H1 (cell line): Measurements from ENCODE around the gene KRT77. TPM values are rescaled to one million over a fixed set of nuclear protein-coding genes. Genes with fewer than 3 reads are reported as not detected.

Source experiments
- BCL11A ChIP-seq, 2 experiments: IDR thresholded peaks; one replicate each; pipeline ENCODE4 v1.6.1; 2011; ENCODE audit warnings: low read depth in 2 of 2, low read length in 2 of 2, mild to moderate bottlenecking in 2 of 2
- CBX8 ChIP-seq: fragments of 300-800, 300-1000 bp; sonication (generic); IDR thresholded peaks from 2 replicates; pipeline ENCODE4 v1.7.1; 2016; ENCODE audit warnings: low read depth, low read length, borderline replicate concordance
- GTF2F1 ChIP-seq: IDR thresholded peaks from 2 replicates; pipeline ENCODE4 v1.6.1; 2012; ENCODE audit warnings: low read depth, low read length, improper control_type of control experiment, borderline replicate concordance
- HDAC2 ChIP-seq, 2 experiments: fragments of 300-600 bp in 1 of 2; sonication (generic) in 1 of 2; IDR thresholded peaks; 2 replicates each; pipeline ENCODE4 v1.6.1; 2011 to 2012; ENCODE audit warnings: low read depth in 2 of 2, low read length in 2 of 2, mild to moderate bottlenecking in 2 of 2, moderate library complexity in 2 of 2, borderline replicate concordance in 1 of 2, inconsistent platforms in 1 of 2
- KDM5A ChIP-seq: fragments of 200-600 bp; IDR thresholded peaks from 2 replicates; pipeline ENCODE4 v1.7.1; 2012; ENCODE audit warnings: mild to moderate bottlenecking, low read length, inconsistent platforms, mixed read lengths
- NANOG ChIP-seq: IDR thresholded peaks from 2 replicates; pipeline ENCODE4 v1.6.1; 2011; ENCODE audit warnings: low read length, low read depth, mild to moderate bottlenecking, inconsistent platforms; ENCODE audit not compliant: insufficient read depth, poor library complexity, severe bottlenecking
- PHF8 ChIP-seq: fragments of 200-600 bp; sonication (generic); conservative IDR thresholded peaks from 2 replicates; pipeline ENCODE4 v1.7.1; 2012; ENCODE audit warnings: low read depth, mild to moderate bottlenecking, inconsistent platforms, low read length, moderate library complexity
- POLR2AphosphoS5 ChIP-seq: IDR thresholded peaks from 2 replicates; pipeline ENCODE4 v1.6.1; 2011; ENCODE audit warnings: low read depth, low read length
- SP4 ChIP-seq: IDR thresholded peaks from 2 replicates; pipeline ENCODE4 v1.6.1; 2012; ENCODE audit warnings: low read length, inconsistent platforms
- TCF12 ChIP-seq: IDR thresholded peaks from 2 replicates; pipeline ENCODE4 v1.6.1; 2011; ENCODE audit warnings: low read depth, mild to moderate bottlenecking, low read length
- polyA plus RNA-seq, 7 experiments: library from polyadenylated mRNA; depleted of rRNA in 3 of 7; stranded (reverse) in 5 of 7; unstranded in 2 of 7; fragments of >200 nt in 5 of 7; fragments of 200-250 nt in 2 of 7; gene quantifications; 1 replicate in 5 of 7; 2 replicates in 1 of 7; 4 replicates in 1 of 7; pipeline versions ENCODE4 v1.2.1 to v1.2.3, GENCODE V29; 2011 to 2013; ENCODE audit warnings: missing spikeins in 2 of 7, mixed read lengths in 2 of 7
- total RNA-seq: library from RNA; stranded (reverse); fragmentation: NEBNext Ultra II Directional; extraction: Animal tissue kit (Norgen Biotek cat#: 25700); gene quantifications from 2 replicates; pipeline ENCODE4 v1.2.1, GENCODE V29; 2021
- TF ChIP-seq, protein P1 (sequence below): fragments of 300-600 bp; sonication (generic); IDR thresholded peaks from 2 replicates; pipeline ENCODE4 v1.7.1; 2012; ENCODE audit warnings: low read length, moderate library complexity, mild to moderate bottlenecking, inconsistent platforms; ENCODE audit not compliant: insufficient replicate concordance

Gene KRT77
- total and polyA plus RNA-seq, 2 of the 8 experiments (the other 6 are each of a cell fraction or from before 2014, with no cell fraction given): 0.02 TPM; not detected in 1

GRCh38 chr12:52673217-52673616 is 30.1 kb downstream of the KRT77 start (continued):
- TF ChIP-seq, protein P1, sequence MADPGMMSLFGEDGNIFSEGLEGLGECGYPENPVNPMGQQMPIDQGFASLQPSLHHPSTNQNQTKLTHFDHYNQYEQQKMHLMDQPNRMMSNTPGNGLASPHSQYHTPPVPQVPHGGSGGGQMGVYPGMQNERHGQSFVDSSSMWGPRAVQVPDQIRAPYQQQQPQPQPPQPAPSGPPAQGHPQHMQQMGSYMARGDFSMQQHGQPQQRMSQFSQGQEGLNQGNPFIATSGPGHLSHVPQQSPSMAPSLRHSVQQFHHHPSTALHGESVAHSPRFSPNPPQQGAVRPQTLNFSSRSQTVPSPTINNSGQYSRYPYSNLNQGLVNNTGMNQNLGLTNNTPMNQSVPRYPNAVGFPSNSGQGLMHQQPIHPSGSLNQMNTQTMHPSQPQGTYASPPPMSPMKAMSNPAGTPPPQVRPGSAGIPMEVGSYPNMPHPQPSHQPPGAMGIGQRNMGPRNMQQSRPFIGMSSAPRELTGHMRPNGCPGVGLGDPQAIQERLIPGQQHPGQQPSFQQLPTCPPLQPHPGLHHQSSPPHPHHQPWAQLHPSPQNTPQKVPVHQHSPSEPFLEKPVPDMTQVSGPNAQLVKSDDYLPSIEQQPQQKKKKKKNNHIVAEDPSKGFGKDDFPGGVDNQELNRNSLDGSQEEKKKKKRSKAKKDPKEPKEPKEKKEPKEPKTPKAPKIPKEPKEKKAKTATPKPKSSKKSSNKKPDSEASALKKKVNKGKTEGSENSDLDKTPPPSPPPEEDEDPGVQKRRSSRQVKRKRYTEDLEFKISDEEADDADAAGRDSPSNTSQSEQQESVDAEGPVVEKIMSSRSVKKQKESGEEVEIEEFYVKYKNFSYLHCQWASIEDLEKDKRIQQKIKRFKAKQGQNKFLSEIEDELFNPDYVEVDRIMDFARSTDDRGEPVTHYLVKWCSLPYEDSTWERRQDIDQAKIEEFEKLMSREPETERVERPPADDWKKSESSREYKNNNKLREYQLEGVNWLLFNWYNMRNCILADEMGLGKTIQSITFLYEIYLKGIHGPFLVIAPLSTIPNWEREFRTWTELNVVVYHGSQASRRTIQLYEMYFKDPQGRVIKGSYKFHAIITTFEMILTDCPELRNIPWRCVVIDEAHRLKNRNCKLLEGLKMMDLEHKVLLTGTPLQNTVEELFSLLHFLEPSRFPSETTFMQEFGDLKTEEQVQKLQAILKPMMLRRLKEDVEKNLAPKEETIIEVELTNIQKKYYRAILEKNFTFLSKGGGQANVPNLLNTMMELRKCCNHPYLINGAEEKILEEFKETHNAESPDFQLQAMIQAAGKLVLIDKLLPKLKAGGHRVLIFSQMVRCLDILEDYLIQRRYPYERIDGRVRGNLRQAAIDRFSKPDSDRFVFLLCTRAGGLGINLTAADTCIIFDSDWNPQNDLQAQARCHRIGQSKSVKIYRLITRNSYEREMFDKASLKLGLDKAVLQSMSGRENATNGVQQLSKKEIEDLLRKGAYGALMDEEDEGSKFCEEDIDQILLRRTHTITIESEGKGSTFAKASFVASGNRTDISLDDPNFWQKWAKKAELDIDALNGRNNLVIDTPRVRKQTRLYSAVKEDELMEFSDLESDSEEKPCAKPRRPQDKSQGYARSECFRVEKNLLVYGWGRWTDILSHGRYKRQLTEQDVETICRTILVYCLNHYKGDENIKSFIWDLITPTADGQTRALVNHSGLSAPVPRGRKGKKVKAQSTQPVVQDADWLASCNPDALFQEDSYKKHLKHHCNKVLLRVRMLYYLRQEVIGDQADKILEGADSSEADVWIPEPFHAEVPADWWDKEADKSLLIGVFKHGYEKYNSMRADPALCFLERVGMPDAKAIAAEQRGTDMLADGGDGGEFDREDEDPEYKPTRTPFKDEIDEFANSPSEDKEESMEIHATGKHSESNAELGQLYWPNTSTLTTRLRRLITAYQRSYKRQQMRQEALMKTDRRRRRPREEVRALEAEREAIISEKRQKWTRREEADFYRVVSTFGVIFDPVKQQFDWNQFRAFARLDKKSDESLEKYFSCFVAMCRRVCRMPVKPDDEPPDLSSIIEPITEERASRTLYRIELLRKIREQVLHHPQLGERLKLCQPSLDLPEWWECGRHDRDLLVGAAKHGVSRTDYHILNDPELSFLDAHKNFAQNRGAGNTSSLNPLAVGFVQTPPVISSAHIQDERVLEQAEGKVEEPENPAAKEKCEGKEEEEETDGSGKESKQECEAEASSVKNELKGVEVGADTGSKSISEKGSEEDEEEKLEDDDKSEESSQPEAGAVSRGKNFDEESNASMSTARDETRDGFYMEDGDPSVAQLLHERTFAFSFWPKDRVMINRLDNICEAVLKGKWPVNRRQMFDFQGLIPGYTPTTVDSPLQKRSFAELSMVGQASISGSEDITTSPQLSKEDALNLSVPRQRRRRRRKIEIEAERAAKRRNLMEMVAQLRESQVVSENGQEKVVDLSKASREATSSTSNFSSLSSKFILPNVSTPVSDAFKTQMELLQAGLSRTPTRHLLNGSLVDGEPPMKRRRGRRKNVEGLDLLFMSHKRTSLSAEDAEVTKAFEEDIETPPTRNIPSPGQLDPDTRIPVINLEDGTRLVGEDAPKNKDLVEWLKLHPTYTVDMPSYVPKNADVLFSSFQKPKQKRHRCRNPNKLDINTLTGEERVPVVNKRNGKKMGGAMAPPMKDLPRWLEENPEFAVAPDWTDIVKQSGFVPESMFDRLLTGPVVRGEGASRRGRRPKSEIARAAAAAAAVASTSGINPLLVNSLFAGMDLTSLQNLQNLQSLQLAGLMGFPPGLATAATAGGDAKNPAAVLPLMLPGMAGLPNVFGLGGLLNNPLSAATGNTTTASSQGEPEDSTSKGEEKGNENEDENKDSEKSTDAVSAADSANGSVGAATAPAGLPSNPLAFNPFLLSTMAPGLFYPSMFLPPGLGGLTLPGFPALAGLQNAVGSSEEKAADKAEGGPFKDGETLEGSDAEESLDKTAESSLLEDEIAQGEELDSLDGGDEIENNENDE: no peak
- no peak for TF ChIP-seq SP4
- no peak for TF ChIP-seq NANOG
- no peak for TF ChIP-seq CBX8
- TF ChIP-seq KDM5A: no peak
- TF ChIP-seq TCF12: no peak
- TF ChIP-seq POLR2AphosphoS5: no peak
- no peak for TF ChIP-seq PHF8
- no peak for TF ChIP-seq HDAC2 (IDR thresholded peaks at IDR 0.05; ENCODE audit: borderline replicate concordance in 1 of 2, low read depth in 2 of 2, low read length in 2 of 2)
- no peak for TF ChIP-seq GTF2F1
- no peak for TF ChIP-seq BCL11A (IDR thresholded peaks at IDR 0.05; ENCODE audit: low read depth in 2 of 2, low read length in 2 of 2)
